ENCODE results near the gene RBM38.

The RBM38 gene

GRCh38 chr20:57383447-57384347, 7.5 kb upstream of the RBM38 start:
- DNase-seq (ENCODE audit: low spot score): no peak
- no peak for TF ChIP-seq CTCF (IDR thresholded peaks at IDR 0.05; ENCODE audit: extremely low read depth, missing control alignments)

- DNase-seq (ENCODE audit: low spot score): no peak
- no peak for TF ChIP-seq CTCF (IDR thresholded peaks at IDR 0.05; ENCODE audit: extremely low read depth, missing control alignments)
Measured at GRCh38 chr20:57384486-57384885, 6.7 kb upstream of the RBM38 start.

- TF ChIP-seq CTCF (IDR thresholded peaks at IDR 0.05; ENCODE audit: extremely low read depth, missing control alignments): no peak
- DNase-seq (ENCODE audit: low spot score): no peak
Measured at GRCh38 chr20:57384953-57385761, 6.0 kb upstream of the RBM38 start.

GRCh38 chr20:57385940-57386339, 5.3 kb upstream of the RBM38 start:
- TF ChIP-seq CTCF (IDR thresholded peaks at IDR 0.05; ENCODE audit: extremely low read depth, missing control alignments): no peak
- DNase-seq (ENCODE audit: low spot score): no peak

- no peak for DNase-seq (ENCODE audit: low spot score)
- TF ChIP-seq CTCF (IDR thresholded peaks at IDR 0.05; ENCODE audit: extremely low read depth, missing control alignments): no peak
Measured at GRCh38 chr20:57386762-57387161, 4.4 kb upstream of the RBM38 start.

GRCh38 chr20:57387463-57387862, 3.7 kb upstream of the RBM38 start:
- DNase-seq (ENCODE audit: low spot score): no peak
- no peak for TF ChIP-seq CTCF (IDR thresholded peaks at IDR 0.05; ENCODE audit: extremely low read depth, missing control alignments)

GRCh38 chr20:57387945-57388371, 3.2 kb upstream of the RBM38 start:
- no peak for DNase-seq (ENCODE audit: low spot score)
- no peak for TF ChIP-seq CTCF (IDR thresholded peaks at IDR 0.05; ENCODE audit: extremely low read depth, missing control alignments)

Measured in GM20000 (cell line).